H1 (cell line): ENCODE measurements around the gene CCR9. TPM values are rescaled to one million over a fixed set of nuclear protein-coding genes. Genes with fewer than 3 reads are reported as not detected.

ENCODE experiments used
- EGR1 ChIP-seq: IDR thresholded peaks from 2 replicates; pipeline ENCODE4 v1.6.1; 2011; ENCODE audit warnings: low read depth, low read length, borderline replicate concordance
- PHF8 ChIP-seq: fragments of 200-600 bp; sonication (generic); conservative IDR thresholded peaks from 2 replicates; pipeline ENCODE4 v1.7.1; 2012; ENCODE audit warnings: low read depth, mild to moderate bottlenecking, inconsistent platforms, low read length, moderate library complexity
- SIRT6 ChIP-seq: IDR thresholded peaks from one replicate; pipeline ENCODE4 v1.7.1; 2012; ENCODE audit warnings: low read length, inconsistent platforms
- polyA plus RNA-seq, 7 experiments: library from polyadenylated mRNA; depleted of rRNA in 3 of 7; stranded (reverse) in 5 of 7; unstranded in 2 of 7; fragments of >200 nt in 5 of 7; fragments of 200-250 nt in 2 of 7; gene quantifications; 1 replicate in 5 of 7; 2 replicates in 1 of 7; 4 replicates in 1 of 7; pipeline versions ENCODE4 v1.2.1 to v1.2.3, GENCODE V29; 2011 to 2013; ENCODE audit warnings: missing spikeins in 2 of 7, mixed read lengths in 2 of 7
- total RNA-seq: library from RNA; stranded (reverse); fragmentation: NEBNext Ultra II Directional; extraction: Animal tissue kit (Norgen Biotek cat#: 25700); gene quantifications from 2 replicates; pipeline ENCODE4 v1.2.1, GENCODE V29; 2021

The CCR9 gene
- total and polyA plus RNA-seq, 2 of the 8 experiments (the other 6 are each of a cell fraction or from before 2014, with no cell fraction given), result not detected

DNA sequence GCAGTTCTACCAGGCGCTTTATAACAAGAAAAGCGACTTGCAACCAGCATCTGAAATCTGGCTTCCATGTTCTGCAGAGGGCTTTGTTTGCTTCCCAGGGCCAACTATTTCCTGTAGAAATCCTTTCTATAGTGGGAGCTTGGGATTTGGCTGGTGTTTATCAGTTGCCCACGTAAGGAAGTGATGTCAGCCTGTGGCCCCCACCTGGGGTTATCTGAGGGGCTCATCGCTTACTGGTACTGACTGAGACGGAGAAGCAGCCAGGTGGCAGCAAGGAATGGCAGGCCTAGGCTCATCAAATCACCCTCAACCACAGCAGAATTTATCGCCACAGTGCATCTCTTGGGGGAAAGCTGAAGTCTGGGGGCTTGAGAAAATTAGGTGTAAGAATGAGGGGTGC, 14.6 kb upstream of the CCR9 start (continued):
- TF ChIP-seq PHF8 (no peak), SIRT6 (no peak), EGR1 (no peak)
